ENCODE data around the gene CADPS2.

Gene CADPS2

DNA sequence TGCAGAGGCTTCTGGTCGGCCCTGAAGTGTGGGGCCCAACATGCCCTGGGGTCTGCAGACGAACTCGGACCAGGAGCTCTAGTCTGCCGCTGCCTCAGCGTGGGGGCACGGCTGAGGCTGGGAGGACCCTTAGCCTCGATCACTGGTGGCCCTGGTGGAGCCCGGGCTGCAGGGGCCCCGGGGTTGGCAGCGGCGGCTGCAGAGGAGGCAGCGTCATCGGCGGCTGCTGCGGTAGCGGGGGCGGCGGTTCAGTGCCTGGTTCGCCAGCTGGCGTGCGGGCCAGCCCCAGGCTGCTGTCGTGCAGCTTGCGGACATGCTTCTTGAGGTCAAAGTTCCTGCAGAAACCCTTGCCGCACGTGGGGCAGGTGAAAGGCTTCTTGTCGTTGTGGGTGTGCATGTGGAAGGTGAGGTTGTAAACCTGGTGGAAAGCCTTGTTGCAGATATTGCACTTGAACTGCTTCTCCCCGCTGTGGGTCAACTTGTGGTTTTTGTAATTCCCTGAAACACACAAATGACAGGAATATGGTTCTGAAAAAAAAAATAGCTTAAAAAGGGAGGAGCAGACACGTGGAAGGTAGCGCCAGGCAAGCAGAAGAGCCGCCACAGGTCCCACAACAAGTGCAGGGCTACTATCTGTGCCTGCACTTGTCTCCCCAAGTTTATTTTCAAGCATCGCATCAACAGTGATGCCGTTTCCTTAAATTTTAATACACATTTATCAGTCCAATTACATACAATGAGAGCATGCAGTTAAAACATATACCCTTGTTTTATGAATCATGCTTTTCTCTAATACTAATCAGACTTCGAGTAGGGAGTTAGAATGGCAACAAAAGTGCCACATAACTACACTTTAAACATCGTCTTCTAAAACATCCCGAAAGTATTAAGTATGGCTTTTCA is 584.2 kb downstream of the CADPS2 start:
- Histone ChIP-seq H3K4me3 (ENCODE audit: insufficient read depth in 1 of 2, low read depth in 1 of 2, low read length in 2 of 2) (no peak overlapping the region), H2BK120ac (ENCODE audit: low read depth, low read length) (no peak overlapping the region), H4K8ac (ENCODE audit: low read length) (no peak overlapping the region), H3K4ac (ENCODE audit: low read depth in 1 of 2, low read length in 2 of 2) (no peak overlapping the region), H3K27ac (ENCODE audit: low read length, poor library complexity, severe bottlenecking) (no peak overlapping the region), H3K36me3 (ENCODE audit: control insufficient read depth in 1 of 2, insufficient read depth in 2 of 2, low read depth in 1 of 2, low read length in 2 of 2) (no peaks in the 10 kb centered on the region), H3K18ac (ENCODE audit: low read depth in 1 of 2, low read length in 2 of 2) (no peak overlapping the region), H2AK5ac (ENCODE audit: low read length, severe bottlenecking) (no peak overlapping the region), H3K4me1 (ENCODE audit: control insufficient read depth, insufficient read depth, low read depth, low read length) (peaks cover 40% of the 10 kb centered on the region), H3K79me1 (replicated peaks; ENCODE audit: low read length, poor library complexity, severe bottlenecking) (no peaks in the 10 kb centered on the region), H3K23ac (ENCODE audit: low read length in 2 of 2) (peak overlapping the region in 1 of 2 experiments; percentile 72), H4K91ac (ENCODE audit: low read length) (no peak overlapping the region), H2AFZ (ENCODE audit: low read depth, low read length) (no peak overlapping the region), H2BK5ac (ENCODE audit: low read depth, low read length, poor library complexity, severe bottlenecking) (no peak overlapping the region), H3K14ac (ENCODE audit: low read length in 2 of 2) (no peak overlapping the region), H3K27me3 (ENCODE audit: control insufficient read depth in 1 of 2, insufficient read depth in 1 of 2, low read length in 2 of 2) (peaks cover 95 to 99% of the 10 kb centered on the region in 2 experiments), H3K4me2 (ENCODE audit: low read length, poor library complexity, severe bottlenecking) (no peak overlapping the region), H2BK12ac (ENCODE audit: low read length in 2 of 2) (no peak overlapping the region), H3K9ac (ENCODE audit: low read length) (no peak overlapping the region), H2BK15ac (ENCODE audit: low read depth, poor library complexity, severe bottlenecking) (peak overlapping the region; percentile 68), H3K9me3 (ENCODE audit: control insufficient read depth, low read length) (no peaks in the 10 kb centered on the region)
- no peak for DNase-seq
- 8% methylated on average over 35 of the region's 35 CpGs for WGBS

GRCh38 chr7:122300956-122301833 is 585.1 kb downstream of the CADPS2 start:
- Histone ChIP-seq H3K4ac (ENCODE audit: low read depth in 1 of 2, low read length in 2 of 2) (no peak overlapping the region), H3K9me3 (ENCODE audit: control insufficient read depth, low read length) (no peaks in the 10 kb centered on the region), H2AFZ (ENCODE audit: low read depth, low read length) (no peak overlapping the region), H3K14ac (ENCODE audit: low read length in 2 of 2) (no peak overlapping the region), H2AK5ac (ENCODE audit: low read length, severe bottlenecking) (no peak overlapping the region), H3K79me1 (replicated peaks; ENCODE audit: low read length, poor library complexity, severe bottlenecking) (no peaks in the 10 kb centered on the region), H3K36me3 (ENCODE audit: control insufficient read depth in 1 of 2, insufficient read depth in 2 of 2, low read depth in 1 of 2, low read length in 2 of 2) (no peaks in the 10 kb centered on the region), H3K4me3 (ENCODE audit: insufficient read depth in 1 of 2, low read depth in 1 of 2, low read length in 2 of 2) (no peak overlapping the region), H3K4me1 (ENCODE audit: control insufficient read depth, insufficient read depth, low read depth, low read length) (peaks cover 35% of the 10 kb centered on the region), H3K27me3 (ENCODE audit: control insufficient read depth in 1 of 2, insufficient read depth in 1 of 2, low read length in 2 of 2) (peaks cover 86 to 97% of the 10 kb centered on the region in 2 experiments), H3K4me2 (ENCODE audit: low read length, poor library complexity, severe bottlenecking) (no peak overlapping the region), H2BK15ac (ENCODE audit: low read depth, poor library complexity, severe bottlenecking) (no peak overlapping the region), H3K18ac (ENCODE audit: low read depth in 1 of 2, low read length in 2 of 2) (no peak overlapping the region), H4K91ac (ENCODE audit: low read length) (no peak overlapping the region), H2BK5ac (ENCODE audit: low read depth, low read length, poor library complexity, severe bottlenecking) (no peak overlapping the region), H3K9ac (ENCODE audit: low read length) (no peak overlapping the region), H4K8ac (ENCODE audit: low read length) (no peak overlapping the region), H2BK120ac (ENCODE audit: low read depth, low read length) (no peak overlapping the region), H3K23ac (ENCODE audit: low read length in 2 of 2) (no peak overlapping the region), H3K27ac (ENCODE audit: low read length, poor library complexity, severe bottlenecking) (no peak overlapping the region), H2BK12ac (ENCODE audit: low read length in 2 of 2) (no peak overlapping the region)
- WGBS: 20% methylated on average over 5 of the region's 11 CpGs
- DNase-seq: no peak

DNA sequence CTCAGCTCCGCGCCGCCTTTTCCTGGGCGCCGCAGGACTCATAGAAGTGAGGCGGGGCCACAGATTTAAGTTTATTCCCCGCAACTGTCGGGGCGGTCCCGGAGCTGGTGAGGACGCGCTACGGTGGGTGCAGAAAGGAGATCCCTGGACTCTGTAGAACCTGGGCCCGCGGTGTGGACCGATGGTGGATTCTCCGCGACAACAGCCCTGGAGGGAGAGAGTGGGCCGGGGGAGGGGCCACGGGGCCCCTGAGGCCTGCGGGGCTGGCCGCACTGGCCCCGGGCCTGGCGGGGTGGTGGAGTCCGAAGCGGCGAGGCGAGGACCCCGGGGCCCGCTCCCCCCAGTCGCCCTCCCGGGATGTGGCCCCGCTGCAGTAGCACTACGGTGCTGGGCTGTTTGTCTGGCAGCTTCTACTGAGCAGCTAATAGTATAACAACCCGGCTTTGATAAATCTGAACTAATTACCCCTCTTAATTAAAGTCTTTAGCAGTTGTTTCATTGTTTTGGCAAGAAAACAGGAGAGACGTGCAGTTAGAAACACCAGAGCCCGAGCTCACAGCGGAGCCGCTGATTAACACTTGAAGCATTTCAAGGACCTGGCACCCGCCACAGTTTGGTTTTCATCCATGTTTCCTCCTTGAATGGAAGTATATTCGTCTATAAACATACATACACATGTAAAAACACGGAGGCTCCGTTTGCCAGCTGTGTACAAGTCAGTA is 585.9 kb downstream of the CADPS2 start:
- peak overlapping the region; percentile 21 to 23 for H3K4me3 ChIP-seq (ENCODE audit: insufficient read depth in 1 of 2, low read depth in 1 of 2, low read length in 2 of 2)
- H3K14ac ChIP-seq (ENCODE audit: low read length in 2 of 2): peak overlapping the region in 1 of 2 experiments; percentile 39
- H3K23ac ChIP-seq (ENCODE audit: low read length in 2 of 2): no peak overlapping the region
- H3K27ac ChIP-seq (ENCODE audit: low read length, poor library complexity, severe bottlenecking): no peak overlapping the region
- no peak overlapping the region for H4K8ac ChIP-seq (ENCODE audit: low read length)
- no peak for DNase-seq
- H2BK15ac ChIP-seq (ENCODE audit: low read depth, poor library complexity, severe bottlenecking): no peak overlapping the region
- H3K9me3 ChIP-seq (ENCODE audit: control insufficient read depth, low read length): no peaks in the 10 kb centered on the region
- no peak overlapping the region for H3K9ac ChIP-seq (ENCODE audit: low read length)
- no peaks in the 10 kb centered on the region for H3K36me3 ChIP-seq (ENCODE audit: control insufficient read depth in 1 of 2, insufficient read depth in 2 of 2, low read depth in 1 of 2, low read length in 2 of 2)
- peaks cover 80 to 96% of the 10 kb centered on the region in 2 experiments for H3K27me3 ChIP-seq (ENCODE audit: control insufficient read depth in 1 of 2, insufficient read depth in 1 of 2, low read length in 2 of 2)
- no peak overlapping the region for H2AK5ac ChIP-seq (ENCODE audit: low read length, severe bottlenecking)
- no peak overlapping the region for H3K18ac ChIP-seq (ENCODE audit: low read depth in 1 of 2, low read length in 2 of 2)
- peak overlapping the region; percentile 26 for H3K4me2 ChIP-seq (ENCODE audit: low read length, poor library complexity, severe bottlenecking)
- no peak overlapping the region for H2BK120ac ChIP-seq (ENCODE audit: low read depth, low read length)
- no peaks in the 10 kb centered on the region for H3K79me1 ChIP-seq (replicated peaks; ENCODE audit: low read length, poor library complexity, severe bottlenecking)
- no peak overlapping the region for H3K4ac ChIP-seq (ENCODE audit: low read depth in 1 of 2, low read length in 2 of 2)
- H2BK12ac ChIP-seq (ENCODE audit: low read length in 2 of 2): no peak overlapping the region
- H2BK5ac ChIP-seq (ENCODE audit: low read depth, low read length, poor library complexity, severe bottlenecking): no peak overlapping the region
- H2AFZ ChIP-seq (ENCODE audit: low read depth, low read length): no peak overlapping the region
- no peak overlapping the region for H4K91ac ChIP-seq (ENCODE audit: low read length)
- WGBS: 2% methylated on average over 32 of the region's 43 CpGs
- peaks cover 27% of the 10 kb centered on the region for H3K4me1 ChIP-seq (ENCODE audit: control insufficient read depth, insufficient read depth, low read depth, low read length)

All from mesenchymal stem cell (in vitro differentiated cells and primary cell).